GOT3 (cell line): ENCODE data around the gene IDH2.

Experiments
- DNase-seq: peaks from one replicate; lab custom pipeline; 2025; ENCODE audit warnings: mixed read lengths; lab: John Stamatoyannopoulos, UW

IDH2 gene

GRCh38 chr15:90042766-90043529 lies 59.3 kb downstream of the IDH2 start:
- no peak for DNase-seq

- no peak for DNase-seq
Observed at GRCh38 chr15:90042356-90042755, 59.9 kb downstream of the IDH2 start.

- DNase-seq = no peak
Observed at GRCh38 chr15:90040618-90041017, 61.6 kb downstream of the IDH2 start.

- DNase-seq = no peak
Observed at GRCh38 chr15:90039996-90040395, 62.3 kb downstream of the IDH2 start.

- no peak for DNase-seq
Observed at GRCh38 chr15:90038632-90039095, 63.6 kb downstream of the IDH2 start.

GRCh38 chr15:90037961-90038631 lies 64.2 kb downstream of the IDH2 start:
- DNase-seq = no peak

- no peak for DNase-seq
Observed at GRCh38 chr15:90037511-90037860, 64.8 kb downstream of the IDH2 start.

- no peak for DNase-seq
Observed at GRCh38 chr15:90036806-90037510, 65.3 kb downstream of the IDH2 start.

GRCh38 chr15:90036343-90036742 lies 65.9 kb downstream of the IDH2 start:
- DNase-seq = no peak

- DNase-seq = no peak
Observed at GRCh38 chr15:90035840-90036230, 66.4 kb downstream of the IDH2 start.

- DNase-seq = no peak
Observed at GRCh38 chr15:90035095-90035839, 67.0 kb downstream of the IDH2 start.

GRCh38 chr15:90033448-90033847 lies 68.8 kb downstream of the IDH2 start:
- no peak for DNase-seq
